ENCODE measurements around the gene PTPRM.

Gene PTPRM

GRCh38 chr18:7772951-7773350, 205.8 kb downstream of the PTPRM start:
- H3K4me3 ChIP-seq (IDR thresholded peaks at IDR 0.05; ENCODE audit: insufficient read depth, low read depth, low read length) = no peak overlapping the region
- H3K36me3 ChIP-seq (ENCODE audit: insufficient read depth) = no peaks in the 10 kb centered on the region
- no peak overlapping the region for H2AFZ ChIP-seq (ENCODE audit: low read depth)
- no peak overlapping the region for H3K27ac ChIP-seq
- H3K9ac ChIP-seq = no peak overlapping the region
- TF ChIP-seq CTCF (conservative IDR thresholded peaks at IDR 0.05; ENCODE audit: low read depth, low read length) = no peak
- H3K4me2 ChIP-seq = no peak overlapping the region
- H3K79me2 ChIP-seq (ENCODE audit: insufficient read depth, low read depth) = no peaks in the 10 kb centered on the region
- H3K4me1 ChIP-seq (ENCODE audit: low read depth, poor library complexity, severe bottlenecking) = no peaks in the 10 kb centered on the region
- no peaks in the 10 kb centered on the region for H4K20me1 ChIP-seq (ENCODE audit: insufficient read depth)
- no peaks in the 10 kb centered on the region for H3K27me3 ChIP-seq (ENCODE audit: insufficient read depth, low read depth)

GRCh38 chr18:7775128-7775527, 208.0 kb downstream of the PTPRM start:
- no peaks in the 10 kb centered on the region for H3K36me3 ChIP-seq (ENCODE audit: insufficient read depth)
- no peak for TF ChIP-seq CTCF (conservative IDR thresholded peaks at IDR 0.05; ENCODE audit: low read depth, low read length)
- no peaks in the 10 kb centered on the region for H3K79me2 ChIP-seq (ENCODE audit: insufficient read depth, low read depth)
- no peak overlapping the region for H3K27ac ChIP-seq
- H4K20me1 ChIP-seq (ENCODE audit: insufficient read depth) = no peaks in the 10 kb centered on the region
- H3K27me3 ChIP-seq (ENCODE audit: insufficient read depth, low read depth) = no peaks in the 10 kb centered on the region
- H3K4me3 ChIP-seq (IDR thresholded peaks at IDR 0.05; ENCODE audit: insufficient read depth, low read depth, low read length) = no peak overlapping the region
- no peak overlapping the region for H2AFZ ChIP-seq (ENCODE audit: low read depth)
- H3K4me2 ChIP-seq = no peak overlapping the region
- no peak overlapping the region for H3K9ac ChIP-seq
- no peaks in the 10 kb centered on the region for H3K4me1 ChIP-seq (ENCODE audit: low read depth, poor library complexity, severe bottlenecking)

GRCh38 chr18:7775843-7776242, 208.7 kb downstream of the PTPRM start:
- no peaks in the 10 kb centered on the region for H3K27me3 ChIP-seq (ENCODE audit: insufficient read depth, low read depth)
- H4K20me1 ChIP-seq (ENCODE audit: insufficient read depth) = no peaks in the 10 kb centered on the region
- no peak overlapping the region for H2AFZ ChIP-seq (ENCODE audit: low read depth)
- no peaks in the 10 kb centered on the region for H3K4me1 ChIP-seq (ENCODE audit: low read depth, poor library complexity, severe bottlenecking)
- H3K36me3 ChIP-seq (ENCODE audit: insufficient read depth) = no peaks in the 10 kb centered on the region
- no peak for TF ChIP-seq CTCF (conservative IDR thresholded peaks at IDR 0.05; ENCODE audit: low read depth, low read length)
- H3K79me2 ChIP-seq (ENCODE audit: insufficient read depth, low read depth) = no peaks in the 10 kb centered on the region
- no peak overlapping the region for H3K27ac ChIP-seq
- no peak overlapping the region for H3K4me3 ChIP-seq (IDR thresholded peaks at IDR 0.05; ENCODE audit: insufficient read depth, low read depth, low read length)
- H3K9ac ChIP-seq = no peak overlapping the region
- no peak overlapping the region for H3K4me2 ChIP-seq

GRCh38 chr18:7778181-7778580, 211.1 kb downstream of the PTPRM start:
- no peaks in the 10 kb centered on the region for H3K36me3 ChIP-seq (ENCODE audit: insufficient read depth)
- no peak for TF ChIP-seq CTCF (conservative IDR thresholded peaks at IDR 0.05; ENCODE audit: low read depth, low read length)
- no peaks in the 10 kb centered on the region for H4K20me1 ChIP-seq (ENCODE audit: insufficient read depth)
- H3K27me3 ChIP-seq (ENCODE audit: insufficient read depth, low read depth) = no peaks in the 10 kb centered on the region
- no peak overlapping the region for H3K27ac ChIP-seq
- no peak overlapping the region for H3K4me2 ChIP-seq
- no peak overlapping the region for H2AFZ ChIP-seq (ENCODE audit: low read depth)
- H3K9ac ChIP-seq = no peak overlapping the region
- H3K4me1 ChIP-seq (ENCODE audit: low read depth, poor library complexity, severe bottlenecking) = no peaks in the 10 kb centered on the region
- H3K4me3 ChIP-seq (IDR thresholded peaks at IDR 0.05; ENCODE audit: insufficient read depth, low read depth, low read length) = no peak overlapping the region
- H3K79me2 ChIP-seq (ENCODE audit: insufficient read depth, low read depth) = no peaks in the 10 kb centered on the region

GRCh38 chr18:7779211-7779610, 212.1 kb downstream of the PTPRM start:
- TF ChIP-seq CTCF (conservative IDR thresholded peaks at IDR 0.05; ENCODE audit: low read depth, low read length) = no peak
- H3K27ac ChIP-seq = no peak overlapping the region
- no peaks in the 10 kb centered on the region for H3K27me3 ChIP-seq (ENCODE audit: insufficient read depth, low read depth)
- H3K79me2 ChIP-seq (ENCODE audit: insufficient read depth, low read depth) = no peaks in the 10 kb centered on the region
- no peak overlapping the region for H3K9ac ChIP-seq
- no peak overlapping the region for H3K4me2 ChIP-seq
- H3K36me3 ChIP-seq (ENCODE audit: insufficient read depth) = no peaks in the 10 kb centered on the region
- H4K20me1 ChIP-seq (ENCODE audit: insufficient read depth) = no peaks in the 10 kb centered on the region
- no peak overlapping the region for H3K4me3 ChIP-seq (IDR thresholded peaks at IDR 0.05; ENCODE audit: insufficient read depth, low read depth, low read length)
- no peak overlapping the region for H2AFZ ChIP-seq (ENCODE audit: low read depth)
- no peaks in the 10 kb centered on the region for H3K4me1 ChIP-seq (ENCODE audit: low read depth, poor library complexity, severe bottlenecking)

Measured in KMS-11 (cell line).